NCI-H2196 treated with DMSO at 0.1 percent for 48 hours (cell line): ENCODE results near the gene TBC1D19.

ENCODE experiments used
- DNase-seq: peaks from one replicate; lab custom pipeline; 2025; ENCODE audit not compliant: unreplicated experiment; lab: John Stamatoyannopoulos, UW

The TBC1D19 gene

GRCh38 chr4:26772096-26772873, 188.4 kb downstream of the TBC1D19 start:
- no peak for DNase-seq

- DNase-seq: no peak
Observed at GRCh38 chr4:26779224-26779623, 195.3 kb downstream of the TBC1D19 start.

- DNase-seq: no peak
Observed at GRCh38 chr4:26779674-26780073, 195.8 kb downstream of the TBC1D19 start.

- DNase-seq: no peak
Observed at GRCh38 chr4:26780539-26780938, 196.7 kb downstream of the TBC1D19 start.

- DNase-seq: no peak
Observed at GRCh38 chr4:26782168-26782829, 198.4 kb downstream of the TBC1D19 start.

- DNase-seq: no peak
Observed at GRCh38 chr4:26782830-26783202, 198.9 kb downstream of the TBC1D19 start.

GRCh38 chr4:26784207-26784865, 200.5 kb downstream of the TBC1D19 start:
- DNase-seq: no peak

GRCh38 chr4:26785312-26785711, 201.4 kb downstream of the TBC1D19 start:
- DNase-seq: no peak

- DNase-seq: no peak
Observed at GRCh38 chr4:26785810-26786209, 201.9 kb downstream of the TBC1D19 start.

- no peak for DNase-seq
Observed at GRCh38 chr4:26786916-26787315, 203.0 kb downstream of the TBC1D19 start.

GRCh38 chr4:26787461-26788340, 203.8 kb downstream of the TBC1D19 start:
- DNase-seq: no peak

GRCh38 chr4:26788341-26788733, 204.5 kb downstream of the TBC1D19 start:
- no peak for DNase-seq

- no peak for DNase-seq
Observed at GRCh38 chr4:26789208-26789607, 205.3 kb downstream of the TBC1D19 start.

GRCh38 chr4:26791346-26791745, 207.5 kb downstream of the TBC1D19 start:
- DNase-seq: no peak

GRCh38 chr4:26792639-26793038, 208.8 kb downstream of the TBC1D19 start:
- no peak for DNase-seq

GRCh38 chr4:26793735-26794134, 209.9 kb downstream of the TBC1D19 start:
- no peak for DNase-seq

- no peak for DNase-seq
Observed at GRCh38 chr4:26796081-26796480, 212.2 kb downstream of the TBC1D19 start.

GRCh38 chr4:26802790-26803189, 218.9 kb downstream of the TBC1D19 start:
- DNase-seq: no peak

- no peak for DNase-seq
Observed at GRCh38 chr4:26803211-26803861, 219.5 kb downstream of the TBC1D19 start.

GRCh38 chr4:26804451-26804850, 220.6 kb downstream of the TBC1D19 start:
- no peak for DNase-seq

GRCh38 chr4:26804925-26805324, 221.0 kb downstream of the TBC1D19 start:
- no peak for DNase-seq
